Measurements from ENCODE around the gene ROBO1.

DNA sequence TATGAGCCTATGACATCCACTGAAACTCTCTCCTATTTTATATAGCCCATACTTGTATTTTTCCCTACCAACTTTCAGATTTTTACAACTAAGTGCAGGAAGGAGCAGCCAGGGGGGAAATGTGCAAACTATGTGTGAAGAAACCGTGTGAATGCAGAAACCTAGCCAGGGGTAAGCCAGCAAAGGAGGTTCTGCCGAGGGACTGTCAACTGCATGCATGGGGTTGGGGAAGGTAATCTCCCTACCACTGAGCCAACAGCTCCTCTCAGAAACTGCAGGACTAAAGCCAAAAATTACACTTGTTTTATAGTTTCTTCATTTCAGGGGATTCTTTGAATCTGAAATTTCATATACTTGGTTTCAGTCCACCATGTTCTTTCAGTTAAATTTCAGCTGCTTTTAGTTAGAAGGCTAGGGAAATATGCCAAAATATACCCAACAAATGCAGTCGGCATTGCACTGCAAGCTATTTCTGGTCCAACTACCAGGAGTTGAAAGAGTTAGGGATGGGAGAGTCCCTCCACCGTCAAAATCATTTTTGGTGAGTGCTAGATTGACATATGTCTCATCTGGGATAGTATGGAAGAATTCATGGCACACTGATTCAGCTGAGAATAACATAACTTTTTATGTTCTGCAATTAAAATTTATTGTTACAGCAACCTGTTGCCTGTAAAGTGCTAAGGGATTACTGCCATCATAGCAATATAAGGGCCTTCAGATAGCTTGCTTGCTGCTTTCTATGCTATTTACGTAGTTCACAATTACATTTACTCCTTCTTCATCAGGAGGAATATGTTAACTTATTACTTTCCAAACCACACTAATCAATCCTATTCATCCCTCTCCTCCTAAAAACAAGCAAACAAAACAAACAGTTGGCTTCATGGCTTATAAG is 904.2 kb downstream of the ROBO1 start:
- no peak for TF ChIP-seq POLR2AphosphoS5 (IDR thresholded peaks at IDR 0.05; ENCODE audit: borderline replicate concordance, low read depth, low read length)
- no peak for TF ChIP-seq EZH2 (IDR thresholded peaks at IDR 0.05)
- no peak for TF ChIP-seq FOXP2 (optimal IDR thresholded peaks at IDR 0.05; ENCODE audit: control extremely low read depth, extremely low read length, insufficient read depth)

Data from SK-N-MC (cell line).